HepG2 (cell line): ENCODE results near the gene LRRC74B. TPM values are rescaled to one million over a fixed set of nuclear protein-coding genes. Genes with fewer than 3 reads are reported as not detected.

Experiments
- ATAC-seq: fragments of 200-7000 bp; cut with Tn5 transposase; 3 replicates; pipeline ENCODE4 v1.9.1; 2020; ENCODE audit warnings: mild to moderate bottlenecking, moderate library complexity
- BruUV-seq: library from RNA; stranded (reverse); fragments of 400-500 nt; replicated peaks from 2 replicates; lab custom pipeline; 2021; lab: Mats Ljungman, UMichigan
- CTCF ChIA-PET: fragments of 300-600 bp; formaldehyde crosslinking; extraction: SDS; loops from one replicate; lab custom pipeline; 2021; ENCODE audit warnings: low total read pairs, inconsistent platforms, low intra/inter-chr PET ratio; lab: Yijun Ruan, JAX
- POLR2A ChIA-PET: fragments of 350-600 bp; sonication (Branson Sonifier 250); formaldehyde crosslinking; loops from one replicate; lab custom pipeline; 2020; ENCODE audit warnings: antibody characterized with exemption, inconsistent platforms; lab: Yijun Ruan, JAX
- DNase-seq: peaks from one replicate; pipeline ENCODE4 v3.0.0-alpha.2; 2015; ENCODE audit warnings: low spot score
- FAIRE-seq: peaks from 3 replicates; lab custom pipeline; 2011; peaks lifted over from hg19 to GRCh38; lab: Jason Lieb, UNC
- H2AFZ ChIP-seq: one replicate; pipeline ENCODE4 v1.6.1; 2011; ENCODE audit warnings: low read length, inconsistent platforms
- H3K27ac ChIP-seq: fragments of 300-600 bp; 3 replicates; pipeline ENCODE4 v1.8.0; 2011; ENCODE audit warnings: mixed run types, mild to moderate bottlenecking, mixed read lengths, low read length, inconsistent platforms; ENCODE audit not compliant: insufficient read depth; ENCODE audit errors: extremely low read length
- H3K27me3 ChIP-seq, 2 experiments: fragments of 200-600 bp in 1 of 2; 2 replicates in 1 of 2; 3 replicates in 1 of 2; pipeline versions ENCODE4 v1.6.0 to v1.8.0; 2011; ENCODE audit warnings: low read length in 2 of 2, mild to moderate bottlenecking in 2 of 2, moderate library complexity in 2 of 2, inconsistent platforms in 1 of 2; ENCODE audit not compliant: insufficient read depth in 2 of 2, control insufficient read depth in 1 of 2
- H3K36me3 ChIP-seq, 2 experiments: fragments of 200-600 bp in 1 of 2; replicated peaks in 1 of 2; 2 replicates in 1 of 2; 3 replicates in 1 of 2; pipeline versions ENCODE4 v1.5.1 to v1.8.0; 2011; ENCODE audit warnings: low read length in 2 of 2, inconsistent platforms in 1 of 2; ENCODE audit not compliant: insufficient read depth in 2 of 2, control insufficient read depth in 1 of 2
- H3K4me1 ChIP-seq: 2 replicates; pipeline ENCODE4 v1.5.1; 2012; ENCODE audit warnings: low read length, inconsistent platforms; ENCODE audit not compliant: insufficient read depth
- H3K4me2 ChIP-seq: 2 replicates; pipeline ENCODE4 v1.6.0; 2011; ENCODE audit warnings: low read depth, low read length, inconsistent platforms
- H3K4me3 ChIP-seq, 3 experiments: fragments of 200-600 bp in 1 of 3; sonication (generic), shearing (Covaris generic) in 1 of 3; replicated peaks in 1 of 3; 2 replicates each; pipeline ENCODE4 v1.5.1; 2011 to 2016; ENCODE audit warnings: low read length in 3 of 3, inconsistent platforms in 2 of 3, low read depth in 2 of 3, mild to moderate bottlenecking in 2 of 3, control low read depth in 1 of 3, mixed read lengths in 1 of 3; ENCODE audit not compliant: insufficient read depth in 1 of 3
- H3K79me2 ChIP-seq: one replicate; pipeline ENCODE4 v1.6.1; 2011; ENCODE audit warnings: low read length, inconsistent platforms; ENCODE audit not compliant: insufficient read depth
- H3K9ac ChIP-seq: 2 replicates; pipeline ENCODE4 v1.6.0; 2011; ENCODE audit warnings: mild to moderate bottlenecking, low read depth, low read length, inconsistent platforms; ENCODE audit not compliant: insufficient read depth
- H3K9me3 ChIP-seq: 2 replicates; pipeline ENCODE4 v1.5.1; 2012; ENCODE audit warnings: mild to moderate bottlenecking, low read length
- H4K20me1 ChIP-seq: 2 replicates; pipeline ENCODE4 v1.6.0; 2011; ENCODE audit warnings: inconsistent platforms, mild to moderate bottlenecking, low read length, moderate library complexity; ENCODE audit not compliant: insufficient read depth
- KLF6 ChIP-seq: IDR thresholded peaks from 2 replicates; pipeline ENCODE4 v1.8.0; 2016; ENCODE audit warnings: missing biosample characterization, missing genetic modification reagents
- MAFF ChIP-seq: IDR thresholded peaks from 2 replicates; pipeline ENCODE4 v1.6.1; 2011; ENCODE audit warnings: low read depth, low read length, improper control_type of control experiment
- MAFK ChIP-seq, 2 experiments: IDR thresholded peaks in 1 of 2; conservative IDR thresholded peaks in 1 of 2; 2 replicates each; pipeline ENCODE4 v1.6.1; 2011; ENCODE audit warnings: improper control_type of control experiment in 2 of 2, low read length in 2 of 2
- NFE2L2 ChIP-seq: fragments of 150-350 bp; IDR thresholded peaks from 2 replicates; pipeline ENCODE4 v1.6.1; 2014; ENCODE audit warnings: low read length
- ZNF205 ChIP-seq: IDR thresholded peaks from 2 replicates; pipeline ENCODE4 v1.6.1; 2018; ENCODE audit warnings: missing biosample characterization, missing genetic modification reagents
- WGBS: methylation state at CpG from one replicate; pipeline ENCODE4 v1.1.6; 2017; ENCODE audit warnings: low lambda C conversion rate; 5-methylcytosine and 5-hydroxymethylcytosine counted together
- in situ Hi-C: cut with HindIII; loops from 2 replicates; pipeline ENCODE4 v1.10.0; 2017; ENCODE audit warnings: low pct_unique_long_range_greater_than_20kb; ENCODE audit not compliant: extremely low pct_ligation_motif_present
- intact Hi-C: fragments of 100-400 bp; cut with micrococcal nuclease; formaldehyde crosslinking; loops from one replicate; pipeline ENCODE4 v1.10.0; 2022; ENCODE audit not compliant: unreplicated experiment
- microRNA counts: library from miRNA; unstranded; fragments of <30 nt; microRNA quantifications from one replicate; lab custom pipeline; 2015
- microRNA-seq: library from miRNA; unstranded; fragments of <30 nt; microRNA quantifications from one replicate; pipeline ENCODE4, GENCODE V29; 2020
- polyA plus RNA-seq, 8 experiments: library from polyadenylated mRNA; depleted of rRNA in 3 of 8; stranded (reverse) in 7 of 8; unstranded in 1 of 8; fragments of >200 nt; fragmentation: Illumina TruSeq in 4 of 8; extraction: Trizol in 4 of 8; gene quantifications; 2 replicates each; pipeline versions ENCODE4 v1.2.1 to v1.2.3, GENCODE V29; 2011 to 2016; ENCODE audit warnings: low read depth in 4 of 8, missing spikeins in 1 of 8, mixed read lengths in 1 of 8; ENCODE audit not compliant: insufficient read depth in 1 of 8
- small RNA-seq, 3 experiments: library from RNA; depleted of rRNA; stranded (forward); fragments of <200 nt; gene quantifications; one replicate each; pipeline ENCODE3, GENCODE V24; 2012; ENCODE audit warnings: low read depth in 2 of 3, low replicate concordance in 1 of 3; ENCODE audit not compliant: insufficient read length in 3 of 3, insufficient read depth in 2 of 3
- total RNA-seq, 5 experiments: library from RNA; depleted of rRNA; stranded (reverse); fragments of >200 nt; fragmentation: Illumina TruSeq; extraction: Trizol; gene quantifications; 2 replicates each; pipeline ENCODE4 v1.2.3, GENCODE V29; 2016; ENCODE audit warnings: low read depth in 1 of 5

LRRC74B gene
- total and polyA plus RNA-seq, 2 of the 13 experiments (the other 11 are each of a cell fraction or from before 2014, with no cell fraction given) = not detected

GRCh38 chr22:21108379-21109115 lies 62.8 kb downstream of the LRRC74B start:
- no TSS peak for BruUV-seq
- ATAC-seq (no peak), DNase-seq (no peak), FAIRE-seq (no peak)
- Histone ChIP-seq H3K9ac (no peak overlapping the region), H3K27me3 (peaks cover 0 to 6% of the 10 kb centered on the region in 2 experiments; a peak in 2 of 5 replicates), H3K36me3 (no peaks in the 10 kb centered on the region), H4K20me1 (no peaks in the 10 kb centered on the region), H3K4me1 (no peaks in the 10 kb centered on the region), H3K9me3 (no peaks in the 10 kb centered on the region), H3K79me2 (no peaks in the 10 kb centered on the region), H2AFZ (no peak overlapping the region), H3K4me2 (no peak overlapping the region), H3K27ac (no peak overlapping the region), H3K4me3 (no peak overlapping the region)
- CTCF ChIA-PET = no interaction called here
- intact Hi-C loops = no loop called here
- WGBS = 36% methylated on average over 4 of the region's 4 CpGs
- POLR2A ChIA-PET = no interaction called here
- in situ Hi-C loops = no loop called here
- TF ChIP-seq NFE2L2 = peak; percentile 86
- TF ChIP-seq MAFK (conservative IDR thresholded peaks at IDR 0.05 in 1 of 2, IDR thresholded peaks at IDR 0.05 in 1 of 2; ENCODE audit: low read length in 2 of 2) = peak; percentile 75 to 90
- no peak for TF ChIP-seq ZNF205 (CRISPR knock-in tag)
- TF ChIP-seq MAFF = peak; percentile 82
- TF ChIP-seq KLF6 (CRISPR knock-in tag) = no peak

MicroRNAs within 50 kb of the gene (microRNA counts, 767-probe panel; counts per million panel counts)
- microRNA hsa-miR-649 (lab: Ali Mortazavi, UCI) = not detected

Small RNAs within 50 kb of the gene (microRNA-seq; reads per million reads assigned to microRNA genes)
- not detected for gene MIR649

Small RNAs within 50 kb of the gene (small RNA-seq; reads per million reads assigned to genes)
- 0 reads per million in 3 experiments for gene MIR649

Other genes starting within 250 kb of the LRRC74B start
- 27.4 and 27.8 TPM in 2 replicates for gene PI4KA, start 187.1 kb upstream of the LRRC74B start, total RNA-seq (2016; rRNA removed; fragmentation: Illumina TruSeq; extraction: Trizol)
- gene PI4KA, start 187.1 kb upstream of the LRRC74B start, polyA plus RNA-seq (2011; rRNA removed) = 56.4 and 61.1 TPM in 2 replicates
- gene SNAP29, start 186.9 kb upstream of the LRRC74B start, total RNA-seq (2016; rRNA removed; fragmentation: Illumina TruSeq; extraction: Trizol) = 12.3 and 15.2 TPM in 2 replicates
- gene SNAP29, start 186.9 kb upstream of the LRRC74B start, polyA plus RNA-seq (2011; rRNA removed) = 25.2 and 30.7 TPM in 2 replicates
- 60.6 and 75.5 TPM in 2 replicates for gene CRKL, start 128.5 kb upstream of the LRRC74B start, total RNA-seq (2016; rRNA removed; fragmentation: Illumina TruSeq; extraction: Trizol)
- gene CRKL, start 128.5 kb upstream of the LRRC74B start, polyA plus RNA-seq (2011; rRNA removed) = 35.0 and 37.4 TPM in 2 replicates
- 11.0 and 15.3 TPM in 2 replicates for gene AIFM3, start 78.7 kb upstream of the LRRC74B start, total RNA-seq (2016; rRNA removed; fragmentation: Illumina TruSeq; extraction: Trizol)
- 9.0 and 12.0 TPM in 2 replicates for gene AIFM3, start 78.7 kb upstream of the LRRC74B start, polyA plus RNA-seq (2011; rRNA removed)
- gene LZTR1, start 63.6 kb upstream of the LRRC74B start, total RNA-seq (2016; rRNA removed; fragmentation: Illumina TruSeq; extraction: Trizol) = 12.0 and 22.4 TPM in 2 replicates
- gene LZTR1, start 63.6 kb upstream of the LRRC74B start, polyA plus RNA-seq (2011; rRNA removed) = 21.8 and 36.0 TPM in 2 replicates
- gene THAP7, start 43.8 kb upstream of the LRRC74B start, total RNA-seq (2016; rRNA removed; fragmentation: Illumina TruSeq; extraction: Trizol) = 20.4 and 25.5 TPM in 2 replicates
- 13.0 and 16.4 TPM in 2 replicates for gene THAP7, start 43.8 kb upstream of the LRRC74B start, polyA plus RNA-seq (2011; rRNA removed)
- gene P2RX6, start 30.8 kb upstream of the LRRC74B start, total RNA-seq (2016; rRNA removed; fragmentation: Illumina TruSeq; extraction: Trizol) = 0.04 TPM in 1 of 2 replicates, not detected in the other
- gene P2RX6, start 30.8 kb upstream of the LRRC74B start, polyA plus RNA-seq (2011; rRNA removed) = 0.12 and 0.20 TPM in 2 replicates
- not detected in 2 replicates for gene SLC7A4, start 13.4 kb upstream of the LRRC74B start, total RNA-seq (2016; rRNA removed; fragmentation: Illumina TruSeq; extraction: Trizol)
- gene SLC7A4, start 13.4 kb upstream of the LRRC74B start, polyA plus RNA-seq (2011; rRNA removed) = not detected in 2 replicates